ENCODE data around the gene TXNDC11. TPM values are rescaled to one million over a fixed set of nuclear protein-coding genes. Genes with fewer than 3 reads are reported as not detected.

Gene TXNDC11
- total RNA-seq, 4 donors from 2014 or later = 69.3 to 89.4 (median 76.9) TPM

- Histone ChIP-seq H3K9me3 (no peaks in the 10 kb centered on the region), H3K4me1 (peaks cover 2 to 31% (median 5%) of the 10 kb centered on the region in 4 donors), H3K36me3 (no peaks in the 10 kb centered on the region), H3K27ac (peak overlapping the region in 3 of 4 donors; percentile 55 to 67 (median 62)), H3K4me3 (peak overlapping the region in 2 of 4 donors; percentile 21 to 29), H3K27me3 (no peaks in the 10 kb centered on the region)
- DNase-seq = peak in 1 of 3 donors; percentile 66
- TF ChIP-seq, protein P1, sequence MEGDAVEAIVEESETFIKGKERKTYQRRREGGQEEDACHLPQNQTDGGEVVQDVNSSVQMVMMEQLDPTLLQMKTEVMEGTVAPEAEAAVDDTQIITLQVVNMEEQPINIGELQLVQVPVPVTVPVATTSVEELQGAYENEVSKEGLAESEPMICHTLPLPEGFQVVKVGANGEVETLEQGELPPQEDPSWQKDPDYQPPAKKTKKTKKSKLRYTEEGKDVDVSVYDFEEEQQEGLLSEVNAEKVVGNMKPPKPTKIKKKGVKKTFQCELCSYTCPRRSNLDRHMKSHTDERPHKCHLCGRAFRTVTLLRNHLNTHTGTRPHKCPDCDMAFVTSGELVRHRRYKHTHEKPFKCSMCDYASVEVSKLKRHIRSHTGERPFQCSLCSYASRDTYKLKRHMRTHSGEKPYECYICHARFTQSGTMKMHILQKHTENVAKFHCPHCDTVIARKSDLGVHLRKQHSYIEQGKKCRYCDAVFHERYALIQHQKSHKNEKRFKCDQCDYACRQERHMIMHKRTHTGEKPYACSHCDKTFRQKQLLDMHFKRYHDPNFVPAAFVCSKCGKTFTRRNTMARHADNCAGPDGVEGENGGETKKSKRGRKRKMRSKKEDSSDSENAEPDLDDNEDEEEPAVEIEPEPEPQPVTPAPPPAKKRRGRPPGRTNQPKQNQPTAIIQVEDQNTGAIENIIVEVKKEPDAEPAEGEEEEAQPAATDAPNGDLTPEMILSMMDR (IDR thresholded peaks at IDR 0.05) = no peak
- TF ChIP-seq POLR2A (IDR thresholded peaks at IDR 0.05) = peak; percentile 74 to 76
These were observed 106.4 kb downstream of the TXNDC11 start for GRCh38 chr16:11636172-11636721.

DNA sequence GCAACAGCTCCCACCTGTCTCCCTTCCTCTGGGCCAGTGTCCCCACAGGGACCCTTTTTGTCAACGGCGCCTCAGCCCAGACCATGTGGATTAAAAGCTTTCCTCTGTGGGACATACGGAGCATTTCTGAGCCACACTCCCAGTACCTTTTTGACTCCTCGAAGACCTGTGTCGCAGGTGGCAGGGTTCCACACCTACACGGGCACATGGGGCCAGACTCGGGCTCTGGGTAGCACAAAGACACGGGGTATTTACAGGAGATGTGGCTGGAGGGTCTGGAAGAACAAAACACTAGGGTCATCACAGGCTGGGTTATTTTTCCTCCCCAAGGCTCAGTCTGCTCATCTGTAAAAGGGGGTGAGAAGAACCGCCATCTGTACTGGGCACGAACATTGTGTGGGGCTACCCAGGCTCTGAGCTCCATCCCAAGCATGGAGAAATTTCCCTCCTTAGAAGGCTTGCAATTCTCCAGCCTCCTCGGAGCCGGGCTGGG, 106.9 kb downstream of the TXNDC11 start:
- H3K27ac ChIP-seq = peak overlapping the region in 3 of 4 donors; percentile 55 to 67 (median 62)
- DNase-seq = no peak
- H3K4me3 ChIP-seq = peak overlapping the region in 2 of 4 donors; percentile 21 to 29
- H3K9me3 ChIP-seq = no peaks in the 10 kb centered on the region
- H3K27me3 ChIP-seq = no peaks in the 10 kb centered on the region
- H3K4me1 ChIP-seq = peaks cover 0 to 25% (median 3%) of the 10 kb centered on the region in 4 donors
- TF ChIP-seq, protein P1 (IDR thresholded peaks at IDR 0.05) = no peak
- no peak for TF ChIP-seq POLR2A (IDR thresholded peaks at IDR 0.05)
- no peaks in the 10 kb centered on the region for H3K36me3 ChIP-seq

DNA sequence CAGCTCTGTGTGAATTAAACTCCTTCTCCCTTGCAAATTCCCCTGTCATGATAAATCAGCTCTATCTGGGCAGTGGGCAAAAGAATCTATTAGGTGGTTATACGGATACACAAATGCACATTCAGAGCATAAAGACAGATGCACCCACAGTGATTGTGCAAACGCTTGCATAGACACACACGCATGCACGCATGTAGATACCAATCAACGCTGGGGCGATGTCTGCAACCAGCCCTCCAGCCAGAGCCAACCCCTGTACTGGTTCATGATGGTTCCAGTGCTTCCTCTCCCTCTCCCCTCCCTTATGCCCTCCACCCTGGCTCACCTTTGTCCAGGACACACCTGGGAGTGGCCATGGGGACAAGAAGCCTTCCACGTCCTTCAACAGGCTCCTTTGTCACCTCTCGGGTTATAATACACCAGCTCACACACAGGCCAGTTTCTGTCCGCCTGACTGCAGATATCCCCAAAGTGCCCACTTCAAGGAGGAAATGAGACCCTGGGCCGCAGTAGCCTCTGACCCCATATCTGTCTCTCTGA, 107.5 kb downstream of the TXNDC11 start:
- H3K9me3 ChIP-seq = no peaks in the 10 kb centered on the region
- no peaks in the 10 kb centered on the region for H3K27me3 ChIP-seq
- no peaks in the 10 kb centered on the region for H3K36me3 ChIP-seq
- H3K27ac ChIP-seq = peak overlapping the region in 3 of 4 donors; percentile 55 to 67 (median 62)
- no peak overlapping the region for H3K4me3 ChIP-seq
- DNase-seq = peak in 2 of 3 donors; percentile 74 to 78
- H3K4me1 ChIP-seq = peaks cover 0 to 22% (median 3%) of the 10 kb centered on the region in 4 donors
- TF ChIP-seq POLR2A (IDR thresholded peaks at IDR 0.05) = peak; percentile 20 to 48
- TF ChIP-seq, protein P1 (IDR thresholded peaks at IDR 0.05) = no peak

DNA sequence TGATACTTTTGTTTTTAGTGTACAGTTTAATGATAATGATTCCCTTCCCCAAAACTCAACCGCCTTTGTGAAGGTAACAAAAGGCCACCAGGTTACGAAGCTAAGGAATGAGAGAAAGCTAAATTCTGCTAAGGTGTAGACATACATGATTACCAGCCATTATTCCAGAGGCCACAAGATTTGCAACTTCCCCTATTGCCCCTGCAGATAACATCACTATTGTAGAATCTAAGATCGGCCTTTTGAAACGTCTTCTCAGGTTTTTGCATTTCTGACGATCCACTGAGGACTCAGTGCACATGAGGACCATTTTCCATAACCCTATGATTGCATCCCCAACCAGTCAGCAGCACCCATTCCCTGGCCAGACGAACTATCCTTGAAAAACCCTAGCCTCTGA, 108.3 kb downstream of the TXNDC11 start:
- no peak for DNase-seq
- Histone ChIP-seq H3K27me3 (no peaks in the 10 kb centered on the region), H3K27ac (no peak overlapping the region), H3K4me3 (no peak overlapping the region), H3K36me3 (no peaks in the 10 kb centered on the region), H3K4me1 (peaks cover 0 to 24% (median 6%) of the 10 kb centered on the region in 4 donors), H3K9me3 (no peaks in the 10 kb centered on the region)
- TF ChIP-seq POLR2A (IDR thresholded peaks at IDR 0.05) = no peak
- TF ChIP-seq, protein P1 (IDR thresholded peaks at IDR 0.05) = no peak

- Histone ChIP-seq H3K4me1 (peaks cover 0 to 27% (median 6%) of the 10 kb centered on the region in 4 donors), H3K36me3 (no peaks in the 10 kb centered on the region), H3K27ac (peak overlapping the region in 2 of 4 donors; percentile 3 to 64), H3K27me3 (no peaks in the 10 kb centered on the region), H3K4me3 (no peak overlapping the region), H3K9me3 (no peaks in the 10 kb centered on the region)
- DNase-seq = no peak
- TF ChIP-seq, protein P1 (IDR thresholded peaks at IDR 0.05) = no peak
- TF ChIP-seq POLR2A (IDR thresholded peaks at IDR 0.05) = no peak
These were observed 109.5 kb downstream of the TXNDC11 start for GRCh38 chr16:11633113-11633512.
